IgD-negative memory B cell (primary cell): ENCODE measurements around the gene WNT5B. TPM values are rescaled to one million over a fixed set of nuclear protein-coding genes. Genes with fewer than 3 reads are reported as not detected.

Experiments used
- H3K27ac Mint-ChIP-seq, 3 donors: one replicate each; pipeline ENCODE4 v1.8.0; 2020 to 2022; ENCODE audit warnings: mild to moderate bottlenecking in 3 of 3, mixed read lengths in 3 of 3, moderate library complexity in 1 of 3
- H3K27me3 Mint-ChIP-seq: one replicate; pipeline ENCODE4 v1.8.0; 2021; ENCODE audit warnings: mixed read lengths
- H3K36me3 Mint-ChIP-seq: one replicate; pipeline ENCODE4 v1.8.0; 2020; ENCODE audit warnings: mild to moderate bottlenecking, mixed read lengths
- H3K4me1 Mint-ChIP-seq, 3 donors: one replicate each; pipeline ENCODE4 v1.8.0; 2020 to 2022; ENCODE audit warnings: mixed read lengths in 3 of 3, mild to moderate bottlenecking in 1 of 3
- H3K4me3 Mint-ChIP-seq, 4 donors: one replicate each; pipeline ENCODE4 v1.8.0; 2020 to 2022; ENCODE audit warnings: mild to moderate bottlenecking in 4 of 4, mixed read lengths in 4 of 4, moderate library complexity in 3 of 4
- H3K9me3 Mint-ChIP-seq, 3 donors: one replicate each; pipeline ENCODE4 v1.8.0; 2020 to 2021; ENCODE audit warnings: mixed read lengths in 3 of 3, mild to moderate bottlenecking in 1 of 3
- polyA plus RNA-seq: library from polyadenylated mRNA; unstranded; fragments of 300-500 nt; fragmentation: Illumina TruSeq; gene quantifications from one replicate; pipeline ENCODE4 v1.2.3, GENCODE V29; 2021

The WNT5B gene
- 0.33 TPM for polyA plus RNA-seq

DNA sequence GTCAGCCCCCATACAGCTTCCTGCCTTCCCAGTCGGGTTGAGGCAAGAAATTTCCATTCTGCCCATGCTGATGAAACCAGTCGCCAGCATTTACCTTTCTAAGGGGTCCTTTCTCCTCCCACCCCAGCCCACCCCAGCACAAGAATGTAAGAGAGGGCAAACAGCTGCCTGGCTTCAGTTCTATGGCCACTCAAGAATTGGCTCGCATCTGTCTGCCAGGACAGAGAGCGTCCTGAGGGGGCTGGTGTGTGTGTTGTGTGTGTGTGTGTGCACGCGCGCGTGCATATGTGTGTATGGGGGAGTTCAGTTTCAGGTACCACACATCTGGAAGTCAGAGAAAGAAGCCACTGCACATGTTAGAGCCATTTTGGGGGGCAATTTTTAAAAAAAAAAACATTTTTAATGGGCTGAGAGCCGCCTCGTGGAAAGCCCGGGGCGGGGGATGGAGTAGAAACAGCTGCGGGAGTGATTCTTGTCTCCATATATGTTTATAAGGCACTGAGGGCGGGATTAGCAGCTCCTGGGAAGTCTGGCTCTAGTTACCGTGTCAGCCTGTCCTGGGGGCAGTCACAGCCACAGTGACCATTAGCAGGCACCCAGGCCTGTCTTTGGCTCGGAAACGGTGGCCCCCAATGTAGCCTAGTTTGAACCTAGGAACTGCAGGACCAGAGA, at the start of gene WNT5B:
Gene WNT5B (plus strand): TSS at position 566 of the 672 bp plus-strand sequence. CDS start 2,124 bp downstream, outside the sequence.
- Mint-ChIP-seq H3K27ac (no peak within 1 kb of the TSS), H3K4me3 (peak within 1 kb of the TSS; percentile 70 to 88 (median 81)), H3K9me3 (no peaks in the 10 kb centered on the region), H3K36me3 (no peaks in the 10 kb centered on the region), H3K4me1 (peaks cover 5 to 12% (median 9%) of the 10 kb centered on the region in 3 donors), H3K27me3 (peaks cover 44% of the 10 kb centered on the region)

GRCh38 chr12:1579651-1580435, 49.2 kb upstream of the WNT5B start:
- H3K4me1 Mint-ChIP-seq = peaks cover 6 to 14% (median 14%) of the 10 kb centered on the region in 3 donors
- H3K27me3 Mint-ChIP-seq = no peaks in the 10 kb centered on the region
- no peaks in the 10 kb centered on the region for H3K9me3 Mint-ChIP-seq
- H3K36me3 Mint-ChIP-seq = no peaks in the 10 kb centered on the region
- no peak overlapping the region for H3K4me3 Mint-ChIP-seq
- H3K27ac Mint-ChIP-seq = no peak overlapping the region

- Mint-ChIP-seq H3K36me3 (no peaks in the 10 kb centered on the region), H3K9me3 (no peaks in the 10 kb centered on the region), H3K4me3 (no peak overlapping the region), H3K27ac (no peak overlapping the region), H3K27me3 (no peaks in the 10 kb centered on the region), H3K4me1 (peaks cover 5 to 14% (median 14%) of the 10 kb centered on the region in 3 donors)
Observed at GRCh38 chr12:1580526-1580925, 48.5 kb upstream of the WNT5B start.

DNA sequence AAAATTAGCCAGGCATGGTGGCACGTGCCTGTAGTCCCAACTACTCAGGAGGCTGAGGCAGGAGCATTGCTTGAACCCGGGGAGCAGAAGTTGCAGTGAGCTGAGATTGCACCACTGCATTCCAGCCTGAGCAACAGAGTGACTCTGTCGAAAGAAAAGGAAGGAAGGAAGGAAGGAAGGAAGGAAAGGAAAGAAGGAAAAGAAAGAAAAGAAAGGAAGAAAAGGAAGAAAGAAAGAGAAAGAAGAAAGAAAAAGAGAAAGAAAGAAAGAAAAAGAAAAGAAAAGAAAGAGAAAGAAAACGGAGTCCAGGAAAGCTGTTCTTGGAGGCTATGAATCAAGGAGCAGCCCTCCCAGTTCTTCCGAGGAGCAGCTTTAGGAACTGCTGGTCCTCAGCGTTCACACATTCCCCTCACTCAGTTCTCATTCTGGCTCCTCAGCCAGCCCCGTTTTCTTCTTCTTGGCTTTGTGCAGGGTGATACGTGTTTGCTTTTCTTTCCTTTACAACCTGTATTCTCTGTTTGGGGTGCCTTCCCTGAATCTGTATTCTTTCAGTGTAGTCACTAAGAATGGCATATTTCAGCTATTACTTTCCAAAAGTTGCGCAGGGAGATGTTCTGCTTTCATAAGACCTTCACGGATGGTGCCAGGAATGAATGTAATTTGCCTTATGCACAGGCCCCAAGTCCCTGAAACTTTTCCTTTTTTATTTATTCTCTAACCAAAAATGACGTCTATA, 46.9 kb upstream of the WNT5B start:
- peaks cover 5 to 14% (median 11%) of the 10 kb centered on the region in 3 donors for H3K4me1 Mint-ChIP-seq
- H3K27ac Mint-ChIP-seq = no peak overlapping the region
- H3K4me3 Mint-ChIP-seq = no peak overlapping the region
- no peaks in the 10 kb centered on the region for H3K9me3 Mint-ChIP-seq
- H3K36me3 Mint-ChIP-seq = no peaks in the 10 kb centered on the region
- H3K27me3 Mint-ChIP-seq = no peaks in the 10 kb centered on the region

DNA sequence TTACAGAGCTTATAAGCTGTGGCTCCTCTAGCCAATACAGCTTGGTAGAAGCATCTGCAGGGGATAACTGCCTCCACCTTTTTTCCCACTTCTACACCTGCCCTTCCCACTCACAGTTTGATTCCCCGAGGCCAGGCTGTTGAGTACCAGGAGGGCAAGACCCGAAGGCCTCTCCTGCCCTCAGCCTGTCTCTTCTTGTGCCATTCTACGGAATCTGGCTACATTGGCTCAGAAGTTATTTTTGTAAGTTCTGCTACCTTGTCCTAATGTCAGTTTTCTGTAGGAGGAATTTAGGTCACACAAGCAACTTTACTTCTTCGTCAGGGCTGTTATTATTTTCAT, 46.4 kb upstream of the WNT5B start:
- H3K36me3 Mint-ChIP-seq = no peaks in the 10 kb centered on the region
- H3K27ac Mint-ChIP-seq = no peak overlapping the region
- no peak overlapping the region for H3K4me3 Mint-ChIP-seq
- H3K27me3 Mint-ChIP-seq = no peaks in the 10 kb centered on the region
- H3K9me3 Mint-ChIP-seq = no peaks in the 10 kb centered on the region
- H3K4me1 Mint-ChIP-seq = peaks cover 6 to 19% (median 13%) of the 10 kb centered on the region in 3 donors

DNA sequence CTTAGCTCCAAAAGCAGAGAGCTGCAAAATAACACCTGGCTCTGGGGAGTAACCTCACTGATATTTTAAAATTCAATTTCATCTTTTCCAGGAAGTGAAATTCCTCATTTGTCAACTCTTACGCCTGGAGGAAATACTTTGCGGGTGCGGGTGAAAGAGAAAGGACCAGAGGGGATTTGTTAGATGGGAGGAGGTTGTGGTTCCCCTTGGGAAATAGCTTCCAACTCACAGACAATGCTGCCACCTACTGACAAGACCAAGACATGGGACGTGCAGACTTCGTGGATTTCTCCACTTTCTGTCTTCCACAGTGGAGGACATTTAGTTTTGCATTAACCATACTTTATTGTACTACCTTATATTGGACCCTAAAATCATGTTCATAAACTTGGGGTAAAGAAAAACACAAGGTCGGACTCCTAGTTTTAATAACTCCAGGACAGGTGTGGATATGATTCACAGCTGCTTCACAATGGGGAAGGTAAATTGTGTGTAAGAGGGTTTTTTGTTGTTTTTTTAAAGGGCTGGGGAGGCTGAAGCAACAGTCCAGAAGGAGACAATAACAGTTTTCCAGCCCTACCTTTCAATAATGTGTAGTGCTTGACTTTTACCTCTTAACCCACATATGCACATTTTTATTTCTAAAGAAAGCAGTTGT, 45.5 kb upstream of the WNT5B start:
- H3K27ac Mint-ChIP-seq = peak overlapping the region in 1 of 3 donors; percentile 21
- no peaks in the 10 kb centered on the region for H3K9me3 Mint-ChIP-seq
- H3K27me3 Mint-ChIP-seq = no peaks in the 10 kb centered on the region
- H3K36me3 Mint-ChIP-seq = no peaks in the 10 kb centered on the region
- peak overlapping the region in 3 of 4 donors; percentile 2 to 70 (median 66) for H3K4me3 Mint-ChIP-seq
- H3K4me1 Mint-ChIP-seq = peaks cover 12 to 28% (median 21%) of the 10 kb centered on the region in 3 donors

- H3K27ac Mint-ChIP-seq = no peak overlapping the region
- H3K4me3 Mint-ChIP-seq = no peak overlapping the region
- no peaks in the 10 kb centered on the region for H3K9me3 Mint-ChIP-seq
- no peaks in the 10 kb centered on the region for H3K36me3 Mint-ChIP-seq
- no peaks in the 10 kb centered on the region for H3K27me3 Mint-ChIP-seq
- peaks cover 14 to 32% (median 25%) of the 10 kb centered on the region in 3 donors for H3K4me1 Mint-ChIP-seq
Observed at GRCh38 chr12:1584326-1584725, 44.7 kb upstream of the WNT5B start.

GRCh38 chr12:1587927-1588574, 41.0 kb upstream of the WNT5B start:
- Mint-ChIP-seq H3K27ac (peak overlapping the region in 2 of 3 donors; percentile 4 to 24), H3K4me1 (peaks cover 35 to 54% (median 47%) of the 10 kb centered on the region in 3 donors), H3K4me3 (peak overlapping the region in 2 of 4 donors; percentile 9 to 66), H3K27me3 (no peaks in the 10 kb centered on the region), H3K9me3 (no peaks in the 10 kb centered on the region), H3K36me3 (peaks cover 3% of the 10 kb centered on the region)

DNA sequence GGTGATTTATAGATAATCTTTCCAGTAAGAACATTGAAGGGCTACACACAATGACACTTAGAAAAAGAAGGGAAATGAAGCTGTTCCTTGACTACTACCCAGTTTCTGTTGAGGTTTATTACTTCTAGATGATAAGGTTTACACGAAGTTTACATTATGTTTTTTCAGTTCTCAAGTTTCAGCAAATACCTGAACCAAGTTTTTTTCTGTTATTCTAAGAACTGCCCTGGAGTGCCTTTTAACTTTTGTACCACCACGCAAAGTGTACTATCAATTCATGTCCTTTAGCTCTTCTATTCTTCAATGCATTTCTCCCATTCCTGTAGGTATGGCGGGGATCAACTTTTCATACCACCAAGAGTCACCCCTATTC, 40.5 kb upstream of the WNT5B start:
- H3K4me1 Mint-ChIP-seq = peaks cover 34 to 52% (median 44%) of the 10 kb centered on the region in 3 donors
- H3K27ac Mint-ChIP-seq = peak overlapping the region in 2 of 3 donors; percentile 24 to 86
- H3K9me3 Mint-ChIP-seq = no peaks in the 10 kb centered on the region
- H3K36me3 Mint-ChIP-seq = peaks cover 3% of the 10 kb centered on the region
- H3K4me3 Mint-ChIP-seq = peak overlapping the region in 2 of 4 donors; percentile 9 to 66
- H3K27me3 Mint-ChIP-seq = no peaks in the 10 kb centered on the region

DNA sequence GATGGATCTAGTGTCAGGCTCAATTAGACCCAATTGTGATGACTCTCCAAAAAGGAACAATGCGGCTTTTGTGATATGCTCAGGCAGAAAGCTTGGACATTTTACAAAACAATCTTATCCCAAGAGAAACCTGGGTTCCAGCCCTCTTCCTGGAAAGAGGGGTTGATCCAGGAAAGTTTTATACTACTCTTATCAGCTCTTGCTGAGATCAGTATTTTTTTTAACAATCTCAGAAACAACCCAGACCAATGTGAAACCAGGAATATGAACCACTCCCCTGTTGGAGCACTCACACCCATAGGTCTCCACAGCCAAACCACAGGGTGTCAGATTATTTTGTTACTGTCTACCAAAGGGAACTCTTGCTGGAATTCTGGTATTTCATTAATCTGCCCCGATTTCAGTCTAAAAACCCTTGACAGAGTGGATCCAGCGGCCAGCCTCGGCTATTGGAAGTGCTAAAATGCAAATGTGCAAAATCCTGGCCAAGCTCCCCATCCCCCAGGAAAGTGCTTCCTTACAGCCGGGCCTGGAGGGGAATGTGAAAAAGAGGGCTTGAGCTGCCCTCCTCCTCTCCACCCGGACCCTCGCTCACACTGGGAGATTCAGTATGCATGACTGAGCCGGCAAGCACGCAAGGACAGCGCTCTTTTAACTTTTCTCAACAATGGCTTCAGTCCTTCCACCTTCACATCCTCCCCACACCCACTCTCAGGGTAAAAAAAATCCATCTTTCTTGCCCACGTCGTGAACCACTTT, 38.6 kb upstream of the WNT5B start:
- H3K4me3 Mint-ChIP-seq = peak overlapping the region; percentile 68 to 95 (median 87)
- H3K4me1 Mint-ChIP-seq = peaks cover 37 to 53% (median 49%) of the 10 kb centered on the region in 3 donors
- no peaks in the 10 kb centered on the region for H3K9me3 Mint-ChIP-seq
- peaks cover 3% of the 10 kb centered on the region for H3K36me3 Mint-ChIP-seq
- H3K27ac Mint-ChIP-seq = peak overlapping the region in 2 of 3 donors; percentile 88 to 95
- H3K27me3 Mint-ChIP-seq = no peaks in the 10 kb centered on the region

GRCh38 chr12:1591034-1591433, 38.0 kb upstream of the WNT5B start:
- H3K9me3 Mint-ChIP-seq = no peaks in the 10 kb centered on the region
- H3K4me1 Mint-ChIP-seq = peaks cover 37 to 54% (median 52%) of the 10 kb centered on the region in 3 donors
- no peaks in the 10 kb centered on the region for H3K27me3 Mint-ChIP-seq
- peak overlapping the region; percentile 68 to 95 (median 87) for H3K4me3 Mint-ChIP-seq
- peaks cover 3% of the 10 kb centered on the region for H3K36me3 Mint-ChIP-seq
- H3K27ac Mint-ChIP-seq = peak overlapping the region in 2 of 3 donors; percentile 88 to 95

DNA sequence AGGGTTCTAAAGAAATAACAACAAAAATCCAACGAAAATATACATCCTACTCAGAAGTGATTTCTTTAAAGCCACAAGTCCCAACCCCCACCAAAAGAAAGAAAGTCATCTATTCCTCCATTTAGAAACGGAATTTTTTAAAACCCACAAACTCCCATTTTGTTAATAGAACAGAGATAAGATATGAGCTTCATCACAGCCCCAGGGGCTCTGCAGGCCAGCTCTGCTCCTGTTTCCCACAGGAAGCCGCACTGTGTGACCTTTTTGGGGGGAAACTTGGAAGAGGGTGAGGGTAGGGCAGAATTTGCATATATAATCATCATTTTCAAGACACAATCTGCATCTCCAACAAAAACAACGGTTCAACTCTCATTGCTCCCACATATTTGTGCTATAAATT, 37.5 kb upstream of the WNT5B start:
- no peaks in the 10 kb centered on the region for H3K9me3 Mint-ChIP-seq
- H3K27me3 Mint-ChIP-seq = no peaks in the 10 kb centered on the region
- peak overlapping the region; percentile 69 to 95 (median 89) for H3K27ac Mint-ChIP-seq
- peaks cover 3% of the 10 kb centered on the region for H3K36me3 Mint-ChIP-seq
- H3K4me1 Mint-ChIP-seq = peaks cover 37 to 54% (median 52%) of the 10 kb centered on the region in 3 donors
- peak overlapping the region; percentile 89 to 98 (median 94) for H3K4me3 Mint-ChIP-seq

DNA sequence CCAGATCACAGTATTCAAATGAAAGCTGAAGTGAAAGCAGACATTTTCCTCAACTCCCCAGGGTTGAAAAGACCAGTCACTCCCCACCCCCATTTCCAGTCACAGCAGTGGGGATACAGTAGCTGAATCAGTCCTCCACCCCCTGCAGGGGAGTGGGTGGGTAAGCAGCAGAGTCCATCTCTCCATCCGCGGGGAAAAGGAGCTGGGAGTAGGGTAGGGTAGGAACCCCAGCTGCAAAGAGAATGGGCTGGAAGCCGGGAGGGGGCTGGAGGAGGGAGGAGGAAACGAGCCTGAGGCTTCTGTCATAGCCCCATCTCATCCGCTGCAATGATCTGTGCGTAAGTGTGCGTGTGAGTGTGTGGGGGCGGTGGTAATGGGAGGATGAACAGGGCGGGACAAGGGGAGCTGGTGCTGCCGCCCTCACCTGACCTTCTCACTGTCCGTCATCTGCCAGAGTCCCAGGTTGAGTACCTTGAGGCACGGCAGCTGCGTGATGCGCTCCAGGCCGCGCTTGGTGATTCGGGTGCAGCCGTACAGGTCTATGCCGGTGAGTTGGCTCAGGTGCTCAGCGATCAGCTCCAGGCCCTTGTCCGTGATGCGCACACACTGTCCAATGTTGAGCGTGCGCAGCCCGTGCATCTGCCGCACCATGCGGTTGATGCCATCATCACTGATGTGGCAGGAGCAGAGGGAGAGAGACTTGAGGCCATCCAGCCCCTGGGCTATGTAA, 36.4 kb upstream of the WNT5B start:
- Mint-ChIP-seq H3K27ac (peak overlapping the region; percentile 89 to 95 (median 91)), H3K27me3 (no peaks in the 10 kb centered on the region), H3K4me1 (peaks cover 37 to 52% (median 49%) of the 10 kb centered on the region in 3 donors), H3K36me3 (peaks cover 3% of the 10 kb centered on the region), H3K9me3 (no peaks in the 10 kb centered on the region), H3K4me3 (peak overlapping the region; percentile 89 to 98 (median 94))
